ENCODE results near the gene TKFC.

DNA sequence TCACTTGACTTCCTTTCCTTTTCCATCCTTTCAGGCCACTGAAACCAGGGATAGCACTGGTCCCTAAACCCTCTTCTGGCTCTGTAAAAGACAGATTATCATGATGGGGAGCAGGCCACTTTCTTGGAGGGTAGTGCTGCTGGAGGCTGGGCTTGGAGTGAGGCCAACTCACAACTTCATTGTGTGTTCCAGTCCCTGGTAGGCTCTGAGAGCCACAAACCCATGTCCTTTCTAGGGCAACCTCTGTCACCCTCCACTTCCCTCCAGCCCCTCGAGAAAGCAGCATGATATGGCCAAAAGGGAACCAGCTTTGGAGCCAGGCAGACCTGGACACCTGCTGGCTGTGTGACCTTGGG lies 2.3 kb downstream of the TKFC start:
- TF ChIP-seq, protein P1, sequence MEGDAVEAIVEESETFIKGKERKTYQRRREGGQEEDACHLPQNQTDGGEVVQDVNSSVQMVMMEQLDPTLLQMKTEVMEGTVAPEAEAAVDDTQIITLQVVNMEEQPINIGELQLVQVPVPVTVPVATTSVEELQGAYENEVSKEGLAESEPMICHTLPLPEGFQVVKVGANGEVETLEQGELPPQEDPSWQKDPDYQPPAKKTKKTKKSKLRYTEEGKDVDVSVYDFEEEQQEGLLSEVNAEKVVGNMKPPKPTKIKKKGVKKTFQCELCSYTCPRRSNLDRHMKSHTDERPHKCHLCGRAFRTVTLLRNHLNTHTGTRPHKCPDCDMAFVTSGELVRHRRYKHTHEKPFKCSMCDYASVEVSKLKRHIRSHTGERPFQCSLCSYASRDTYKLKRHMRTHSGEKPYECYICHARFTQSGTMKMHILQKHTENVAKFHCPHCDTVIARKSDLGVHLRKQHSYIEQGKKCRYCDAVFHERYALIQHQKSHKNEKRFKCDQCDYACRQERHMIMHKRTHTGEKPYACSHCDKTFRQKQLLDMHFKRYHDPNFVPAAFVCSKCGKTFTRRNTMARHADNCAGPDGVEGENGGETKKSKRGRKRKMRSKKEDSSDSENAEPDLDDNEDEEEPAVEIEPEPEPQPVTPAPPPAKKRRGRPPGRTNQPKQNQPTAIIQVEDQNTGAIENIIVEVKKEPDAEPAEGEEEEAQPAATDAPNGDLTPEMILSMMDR (IDR thresholded peaks at IDR 0.05; ENCODE audit: insufficient read depth, low read length), result no peak
- no peak for TF ChIP-seq POLR2AphosphoS5 (IDR thresholded peaks at IDR 0.05; ENCODE audit: low read depth)

Data from HL-60 (cell line).